ENCODE measurements around the gene HSFX2. TPM values are rescaled to one million over a fixed set of nuclear protein-coding genes. Genes with fewer than 3 reads are reported as not detected.
"Not testable (repeated sequence)": the region's sequence is repeated elsewhere in the genome, so short reads cannot be mapped to it uniquely, and the experiment has no call there.

Gene HSFX2
- total and polyA plus RNA-seq, 11 donors: 0.23 to 1.3 (median 0.82) TPM; not detected in 3

- WGBS, 4 donors: no CpG with 5 or more reads among the region's 7 CpGs
Observed at GRCh38 chrX:149590993-149591392, 4.1 kb downstream of the HSFX2 start.

GRCh38 chrX:149587359-149587758, 7.8 kb downstream of the HSFX2 start, which contains the start of gene MAGEA9B:
MAGEA9B (minus strand) TSS chrX:149587459; CDS start chrX:149583179, 4,280 bp downstream.
- H3K36me3 ChIP-seq; H3K27me3 ChIP-seq; H3K27ac ChIP-seq; H3K4me1 ChIP-seq; ATAC-seq; H3K4me3 ChIP-seq; H3K9me3 ChIP-seq; intact Hi-C loops (cut with DNase I); DNase-seq: not testable (repeated sequence)
- no CpG with 5 or more reads among the region's 12 CpGs for WGBS, 4 donors

More at GRCh38 chrX:149590993-149591392, 4.1 kb downstream of the HSFX2 start:
- DNase-seq; H3K27me3 ChIP-seq; H3K4me1 ChIP-seq; H3K4me3 ChIP-seq; H3K9me3 ChIP-seq; intact Hi-C loops (cut with DNase I); ATAC-seq; H3K27ac ChIP-seq; H3K36me3 ChIP-seq: not testable (repeated sequence)

GRCh38 chrX:149585631-149586030, 9.5 kb downstream of the HSFX2 start:
- H3K9me3 ChIP-seq; DNase-seq; H3K4me3 ChIP-seq; H3K27ac ChIP-seq; H3K36me3 ChIP-seq; intact Hi-C loops (cut with DNase I); H3K27me3 ChIP-seq; H3K4me1 ChIP-seq: not testable (repeated sequence)
- WGBS, 4 donors: 94 to 96% methylated on average over 4 to 6 of the region's 17 CpGs; no CpG with 5 or more reads in 2 of the 4 donors
- ATAC-seq: peak in 1 of 4 donors; percentile 14

DNA sequence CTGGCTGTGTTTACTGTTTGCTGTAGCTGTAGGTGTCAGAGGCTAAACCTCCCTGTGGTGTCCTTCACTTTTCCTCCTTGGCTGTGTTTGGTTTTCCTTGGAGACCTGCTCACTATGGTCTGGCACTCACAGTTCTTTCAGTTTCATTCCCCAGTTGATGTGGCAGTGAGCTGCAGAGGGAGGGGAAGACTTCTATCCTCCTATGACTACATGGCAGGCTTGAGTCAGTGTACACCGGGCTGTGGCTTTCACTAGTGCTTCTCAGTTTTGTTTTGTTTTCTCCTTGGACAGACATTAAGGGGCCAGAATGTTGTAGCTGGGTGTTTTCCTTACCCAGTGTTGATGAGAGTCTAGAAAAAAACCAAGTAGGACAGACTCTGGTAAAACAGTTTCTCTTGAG, 21.7 kb downstream of the HSFX2 start:
- H3K36me3 ChIP-seq; intact Hi-C loops (cut with DNase I); H3K4me3 ChIP-seq; H3K4me1 ChIP-seq; H3K27me3 ChIP-seq; H3K9me3 ChIP-seq; H3K27ac ChIP-seq; DNase-seq: not testable (repeated sequence)
- ATAC-seq: peak in 3 of 4 donors; percentile 31 to 65 (median 33)
- no CpG with 5 or more reads among the region's 1 CpG for WGBS, 4 donors

GRCh38 chrX:149572743-149573142, 22.4 kb downstream of the HSFX2 start:
- Histone ChIP-seq H3K36me3 (no peaks in the 10 kb centered on the region), H3K27ac (no peak overlapping the region), H3K9me3 (no peaks in the 10 kb centered on the region), H3K4me3 (no peak overlapping the region), H3K4me1 (peaks cover 0 to 10% (median 0%) of the 10 kb centered on the region in 12 donors), H3K27me3 (no peaks in the 10 kb centered on the region)
- intact Hi-C loops (cut with DNase I): no loop called here
- ATAC-seq: no peak
- TF ChIP-seq, protein P1, sequence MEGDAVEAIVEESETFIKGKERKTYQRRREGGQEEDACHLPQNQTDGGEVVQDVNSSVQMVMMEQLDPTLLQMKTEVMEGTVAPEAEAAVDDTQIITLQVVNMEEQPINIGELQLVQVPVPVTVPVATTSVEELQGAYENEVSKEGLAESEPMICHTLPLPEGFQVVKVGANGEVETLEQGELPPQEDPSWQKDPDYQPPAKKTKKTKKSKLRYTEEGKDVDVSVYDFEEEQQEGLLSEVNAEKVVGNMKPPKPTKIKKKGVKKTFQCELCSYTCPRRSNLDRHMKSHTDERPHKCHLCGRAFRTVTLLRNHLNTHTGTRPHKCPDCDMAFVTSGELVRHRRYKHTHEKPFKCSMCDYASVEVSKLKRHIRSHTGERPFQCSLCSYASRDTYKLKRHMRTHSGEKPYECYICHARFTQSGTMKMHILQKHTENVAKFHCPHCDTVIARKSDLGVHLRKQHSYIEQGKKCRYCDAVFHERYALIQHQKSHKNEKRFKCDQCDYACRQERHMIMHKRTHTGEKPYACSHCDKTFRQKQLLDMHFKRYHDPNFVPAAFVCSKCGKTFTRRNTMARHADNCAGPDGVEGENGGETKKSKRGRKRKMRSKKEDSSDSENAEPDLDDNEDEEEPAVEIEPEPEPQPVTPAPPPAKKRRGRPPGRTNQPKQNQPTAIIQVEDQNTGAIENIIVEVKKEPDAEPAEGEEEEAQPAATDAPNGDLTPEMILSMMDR (IDR thresholded peaks at IDR 0.05): no peak
- no peak for TF ChIP-seq POLR2A (IDR thresholded peaks at IDR 0.05)
- WGBS, 4 donors: 29 to 79% (median 44%) methylated on average over 1 of the region's 1 CpG; no CpG with 5 or more reads in 1 of the 4 donors
- DNase-seq: no peak

- ATAC-seq: no peak
- no peaks in the 10 kb centered on the region for H3K9me3 ChIP-seq
- intact Hi-C loops (cut with DNase I): no loop called here
- no peaks in the 10 kb centered on the region for H3K27me3 ChIP-seq
- WGBS, 4 donors: 73 to 89% (median 81%) methylated on average over 7 of the region's 7 CpGs; no CpG with 5 or more reads in 1 of the 4 donors
- TF ChIP-seq, protein P1 (IDR thresholded peaks at IDR 0.05): no peak
- no peak for TF ChIP-seq POLR2A (IDR thresholded peaks at IDR 0.05)
- peaks cover 0 to 10% (median 0%) of the 10 kb centered on the region in 12 donors for H3K4me1 ChIP-seq
- H3K27ac ChIP-seq: no peak overlapping the region
- DNase-seq: no peak
- no peaks in the 10 kb centered on the region for H3K36me3 ChIP-seq
- H3K4me3 ChIP-seq: no peak overlapping the region
Observed at GRCh38 chrX:149571770-149572169, 23.3 kb downstream of the HSFX2 start.

Data from heart left ventricle (tissue), 16 donors.